ENCODE data around the gene ADM. TPM values are rescaled to one million over a fixed set of nuclear protein-coding genes. Genes with fewer than 3 reads are reported as not detected.

ADM gene
- total and polyA plus RNA-seq, 2 donors (not counting 3 experiments of a cell fraction or from before 2014, with no cell fraction given), result 45.3 to 55.5 TPM

DNA sequence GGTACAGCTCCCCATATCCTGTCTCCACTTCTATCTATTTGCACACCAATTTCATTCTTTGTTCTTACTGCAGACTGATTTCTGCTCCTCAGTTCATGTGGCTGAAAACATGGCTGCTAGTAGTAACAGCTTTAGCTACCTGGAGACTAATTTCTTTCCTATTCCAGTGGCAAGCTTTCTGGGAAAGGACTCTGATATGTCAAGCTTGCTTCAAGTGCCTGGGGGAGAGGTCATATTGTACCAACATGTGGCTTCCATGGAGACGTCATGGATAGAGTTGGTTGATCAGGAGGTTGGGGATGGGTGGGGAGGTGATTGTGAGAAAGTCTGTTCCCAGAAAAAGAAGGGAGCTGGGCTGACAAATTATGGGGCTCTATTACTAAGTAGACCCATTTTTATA, 44.9 kb downstream of the ADM start:
- POLR2A ChIA-PET, result no interaction called here
- intact Hi-C loops (cut with micrococcal nuclease) (no loop called here), dilution Hi-C loops (cut with MboI; ENCODE audit: extremely low pct_ligation_motif_present, low sequenced_read_pairs) (no loop called here)
- no peak overlapping the region for H3K27ac ChIP-seq (ENCODE audit: insufficient read depth, low read depth, low read length)
- H3K9ac ChIP-seq (replicated peaks; ENCODE audit: extremely low read depth, insufficient read depth, low read length), result no peak overlapping the region
- no peaks in the 10 kb centered on the region for H3K27me3 ChIP-seq (ENCODE audit: control insufficient read depth in 2 of 2, insufficient read depth in 2 of 2, low read length in 2 of 2)
- no peak for FAIRE-seq
- H3K4me2 ChIP-seq (ENCODE audit: insufficient read depth, low read length), result no peak overlapping the region
- peaks cover 23% of the 10 kb centered on the region for H3K4me1 ChIP-seq (ENCODE audit: control insufficient read depth, extremely low read depth, insufficient read depth, low read length)
- H3K36me3 ChIP-seq (ENCODE audit: control insufficient read depth in 2 of 2, extremely low read depth in 1 of 2, insufficient read depth in 2 of 2, low read length in 2 of 2), result no peaks in the 10 kb centered on the region
- H3K9me1 ChIP-seq (replicated peaks; ENCODE audit: control insufficient read depth, extremely low read depth, insufficient read depth, low read length), result no peaks in the 10 kb centered on the region
- TF ChIP-seq JUN (IDR thresholded peaks at IDR 0.05; ENCODE audit: borderline replicate concordance, insufficient read depth, insufficient read length, low read depth) (no peak), FOS (IDR thresholded peaks at IDR 0.05; ENCODE audit: borderline replicate concordance, insufficient read depth, low read length) (no peak), POLR2AphosphoS5 (IDR thresholded peaks at IDR 0.05; ENCODE audit: insufficient read depth, low read depth, low read length) (no peak), MYC (IDR thresholded peaks at IDR 0.05; ENCODE audit: low read depth, low read length) (no peak), POLR2A (IDR thresholded peaks at IDR 0.05; ENCODE audit: low read depth, low read length) (no peak), GATA2 (IDR thresholded peaks at IDR 0.05; ENCODE audit: insufficient read depth, insufficient read length, low read depth, low read length) (no peak), EZH2 (IDR thresholded peaks at IDR 0.05; ENCODE audit: borderline replicate concordance, low read depth, low read length, severe bottlenecking) (no peak)
- TF ChIP-seq, protein P1, sequence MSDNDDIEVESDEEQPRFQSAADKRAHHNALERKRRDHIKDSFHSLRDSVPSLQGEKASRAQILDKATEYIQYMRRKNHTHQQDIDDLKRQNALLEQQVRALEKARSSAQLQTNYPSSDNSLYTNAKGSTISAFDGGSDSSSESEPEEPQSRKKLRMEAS (IDR thresholded peaks at IDR 0.05; ENCODE audit: insufficient read depth, insufficient read length), result no peak
- TF ChIP-seq, protein P2, sequence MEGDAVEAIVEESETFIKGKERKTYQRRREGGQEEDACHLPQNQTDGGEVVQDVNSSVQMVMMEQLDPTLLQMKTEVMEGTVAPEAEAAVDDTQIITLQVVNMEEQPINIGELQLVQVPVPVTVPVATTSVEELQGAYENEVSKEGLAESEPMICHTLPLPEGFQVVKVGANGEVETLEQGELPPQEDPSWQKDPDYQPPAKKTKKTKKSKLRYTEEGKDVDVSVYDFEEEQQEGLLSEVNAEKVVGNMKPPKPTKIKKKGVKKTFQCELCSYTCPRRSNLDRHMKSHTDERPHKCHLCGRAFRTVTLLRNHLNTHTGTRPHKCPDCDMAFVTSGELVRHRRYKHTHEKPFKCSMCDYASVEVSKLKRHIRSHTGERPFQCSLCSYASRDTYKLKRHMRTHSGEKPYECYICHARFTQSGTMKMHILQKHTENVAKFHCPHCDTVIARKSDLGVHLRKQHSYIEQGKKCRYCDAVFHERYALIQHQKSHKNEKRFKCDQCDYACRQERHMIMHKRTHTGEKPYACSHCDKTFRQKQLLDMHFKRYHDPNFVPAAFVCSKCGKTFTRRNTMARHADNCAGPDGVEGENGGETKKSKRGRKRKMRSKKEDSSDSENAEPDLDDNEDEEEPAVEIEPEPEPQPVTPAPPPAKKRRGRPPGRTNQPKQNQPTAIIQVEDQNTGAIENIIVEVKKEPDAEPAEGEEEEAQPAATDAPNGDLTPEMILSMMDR (IDR thresholded peaks at IDR 0.05; ENCODE audit: extremely low read depth in 1 of 2, insufficient read depth in 1 of 2, low read depth in 1 of 2, low read length in 2 of 2), result no peak
- H3K9me3 ChIP-seq (replicated peaks; ENCODE audit: control insufficient read depth, insufficient read depth, low read length), result no peaks in the 10 kb centered on the region
- CTCF ChIA-PET, result interaction anchor here (4.4 kb wide), 1 partner anchor 16 kb away, joined by 36 read pairs; no protein-coding TSS in a partner anchor
- H2AFZ ChIP-seq (ENCODE audit: low read depth, low read length), result no peak overlapping the region
- no TSS peak for BruUV-seq (replicated peaks)
- no peaks in the 10 kb centered on the region for H3K79me2 ChIP-seq (ENCODE audit: control insufficient read depth, insufficient read depth, low read length)
- no peaks in the 10 kb centered on the region for H4K20me1 ChIP-seq (replicated peaks; ENCODE audit: control insufficient read depth, extremely low read depth, insufficient read depth, low read length)
- DNase-seq (ENCODE audit: low read depth, low spot score), result no peak
- H3K4me3 ChIP-seq (replicated peaks in 1 of 3; ENCODE audit: insufficient read depth in 1 of 3, low read depth in 1 of 3, low read length in 3 of 3), result no peak overlapping the region

Data from endothelial cell of umbilical vein (primary cell).